Right atrium auricular region (tissue), 2 donors: Measurements from ENCODE around the gene HTN3. TPM values are rescaled to one million over a fixed set of nuclear protein-coding genes. Genes with fewer than 3 reads are reported as not detected.
"Not testable (repeated sequence)": the region's sequence is repeated elsewhere in the genome, so short reads cannot be mapped to it uniquely, and the experiment has no call there.

Experiments used
- DNase-seq: peaks from one replicate; pipeline ENCODE4 v3.0.0-alpha.2; 2019; ENCODE audit warnings: low spot score
- H3K27ac ChIP-seq, 2 donors: fragments of 200-600 bp; sonication (generic); 1 replicate in 1 of 2; 2 replicates in 1 of 2; pipeline ENCODE4 v1.5.1; 2016 to 2019
- H3K27me3 ChIP-seq, 2 donors: fragments of 200-600 bp; sonication (generic); one replicate each; pipeline versions ENCODE4 v1.5.1 to v1.6.0; 2017 to 2019
- H3K36me3 ChIP-seq: fragments of 200-600 bp; sonication (generic); one replicate; pipeline ENCODE4 v1.5.1; 2016
- H3K4me1 ChIP-seq, 2 donors: fragments of 200-600 bp; sonication (generic); one replicate each; pipeline versions ENCODE4 v1.5.1 to v1.6.0; 2017 to 2019
- H3K4me3 ChIP-seq, 2 donors: fragments of 200-600 bp; sonication (generic); 1 replicate in 1 of 2; 2 replicates in 1 of 2; pipeline ENCODE4 v1.5.1; 2017 to 2019; ENCODE audit warnings: mild to moderate bottlenecking in 1 of 2, moderate library complexity in 1 of 2
- H3K9me3 ChIP-seq, 2 donors: fragments of 200-600 bp; sonication (generic); one replicate each; pipeline ENCODE4 v1.5.1; 2019
- CTCF ChIP-seq, 2 donors: fragments of 200-600 bp; sonication (generic); IDR thresholded peaks; one replicate each; pipeline ENCODE4 v1.5.1; 2019; ENCODE audit warnings: antibody characterized with exemption in 2 of 2
- total RNA-seq, 2 donors: library from RNA; depleted of rRNA; stranded (reverse); fragments of >200 nt; gene quantifications; one replicate each; pipeline ENCODE4 v1.1.0, GENCODE V29; 2016

HTN3 gene
- not detected for total RNA-seq

DNA sequence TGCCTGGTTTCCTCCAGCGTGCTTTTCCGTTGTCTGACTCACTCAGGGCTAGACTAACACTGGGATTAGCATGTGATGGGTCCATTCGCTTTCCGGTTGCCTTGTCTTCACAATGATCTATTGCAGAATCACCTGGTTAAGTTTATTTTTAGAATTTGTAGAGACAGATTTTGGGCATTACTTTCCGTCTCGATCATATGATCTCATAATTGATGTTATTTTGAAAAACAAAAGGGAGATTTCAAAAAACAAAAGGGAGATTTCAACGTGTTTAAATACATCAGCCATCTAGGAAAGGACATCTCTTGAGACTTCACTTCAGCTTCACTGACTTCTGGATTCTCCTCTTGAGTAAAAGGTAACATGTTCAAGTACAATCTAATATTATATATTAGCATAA is at the start of gene HTN3:
Gene HTN3 (plus strand): TSS at position 301 of the 400 bp plus-strand sequence. CDS start 2,282 bp downstream, outside the sequence.
- not testable (repeated sequence) for H3K4me3 ChIP-seq, DNase-seq, H3K27ac ChIP-seq, H3K9me3 ChIP-seq, H3K27me3 ChIP-seq, H3K36me3 ChIP-seq, H3K4me1 ChIP-seq

DNA sequence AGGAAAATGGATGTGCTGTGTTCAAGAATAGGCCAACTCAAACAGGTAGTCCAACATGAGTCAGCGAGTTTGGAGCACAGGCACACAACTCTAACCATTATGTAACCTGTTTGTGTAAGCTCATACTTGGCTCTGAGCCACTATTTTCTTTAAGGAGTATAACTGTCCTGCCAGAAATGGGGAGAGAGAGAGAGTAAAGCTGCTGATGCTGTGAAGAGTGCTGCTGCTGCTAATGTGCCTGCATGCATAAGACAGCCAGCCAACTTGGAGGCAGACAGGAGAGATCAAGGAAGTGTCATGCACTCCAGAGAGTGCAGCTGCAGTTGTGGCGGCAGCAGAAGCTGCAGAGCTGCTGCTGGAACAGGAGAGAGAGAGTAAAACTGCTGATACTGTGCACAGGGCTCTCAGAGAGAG is 44.2 kb upstream of the HTN3 start:
- Histone ChIP-seq H3K9me3 (no peaks in the 10 kb centered on the region), H3K36me3 (no peaks in the 10 kb centered on the region), H3K27ac (no peak overlapping the region), H3K4me3 (no peak overlapping the region), H3K4me1 (no peaks in the 10 kb centered on the region), H3K27me3 (no peaks in the 10 kb centered on the region)
- no peak for TF ChIP-seq CTCF (IDR thresholded peaks at IDR 0.05)
- DNase-seq = no peak

DNA sequence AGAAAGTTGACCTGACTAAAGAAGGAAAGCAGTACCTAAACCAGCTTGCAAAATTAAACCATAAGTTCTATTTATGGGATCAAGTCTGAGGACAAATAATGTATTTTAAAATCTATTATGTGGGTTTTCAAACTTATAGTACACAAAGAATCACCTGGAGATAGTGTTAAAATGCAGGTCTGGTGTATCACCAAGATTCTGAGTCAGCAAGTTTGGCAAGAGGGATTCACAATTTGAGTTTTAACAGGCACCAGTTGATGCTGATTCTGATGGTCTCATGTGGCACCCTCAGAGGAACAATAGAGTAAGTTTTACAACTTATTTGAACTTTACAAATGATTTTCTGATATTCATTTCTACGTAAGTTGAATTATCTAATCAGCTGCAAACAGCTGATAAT is 41.6 kb upstream of the HTN3 start:
- no peak overlapping the region for H3K27ac ChIP-seq
- no peak for TF ChIP-seq CTCF (IDR thresholded peaks at IDR 0.05)
- H3K27me3 ChIP-seq = no peaks in the 10 kb centered on the region
- H3K9me3 ChIP-seq = no peaks in the 10 kb centered on the region
- no peaks in the 10 kb centered on the region for H3K36me3 ChIP-seq
- no peak for DNase-seq
- H3K4me1 ChIP-seq = no peaks in the 10 kb centered on the region
- H3K4me3 ChIP-seq = no peak overlapping the region

DNA sequence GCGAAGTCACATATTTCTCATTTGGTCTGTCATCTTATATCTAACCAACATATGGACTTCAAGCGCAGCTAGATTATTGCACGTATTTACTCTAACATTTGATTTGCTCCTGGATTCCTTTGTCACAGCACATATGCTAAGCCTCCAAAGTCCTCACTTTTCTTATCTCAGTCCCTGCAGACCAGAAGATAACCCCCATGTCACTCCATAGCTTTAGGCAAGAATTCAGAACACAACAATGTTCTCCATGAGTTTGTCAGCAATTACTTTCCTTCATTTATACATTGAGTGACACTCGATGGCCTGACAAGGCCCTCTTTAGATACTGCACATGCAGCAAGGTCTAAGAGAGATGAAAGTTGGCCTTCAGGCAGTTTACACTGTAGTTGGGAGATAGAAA is 37.2 kb upstream of the HTN3 start:
- DNase-seq = no peak
- Histone ChIP-seq H3K27me3 (no peaks in the 10 kb centered on the region), H3K4me3 (no peak overlapping the region), H3K36me3 (no peaks in the 10 kb centered on the region), H3K9me3 (no peaks in the 10 kb centered on the region), H3K4me1 (no peaks in the 10 kb centered on the region), H3K27ac (no peak overlapping the region)
- no peak for TF ChIP-seq CTCF (IDR thresholded peaks at IDR 0.05)

- no peak for TF ChIP-seq CTCF (IDR thresholded peaks at IDR 0.05)
- Histone ChIP-seq H3K36me3 (no peaks in the 10 kb centered on the region), H3K9me3 (no peaks in the 10 kb centered on the region), H3K27ac (no peak overlapping the region), H3K4me1 (no peaks in the 10 kb centered on the region), H3K4me3 (no peak overlapping the region), H3K27me3 (no peaks in the 10 kb centered on the region)
- DNase-seq = no peak
Measured at GRCh38 chr4:69994782-69995181, 33.5 kb upstream of the HTN3 start.

DNA sequence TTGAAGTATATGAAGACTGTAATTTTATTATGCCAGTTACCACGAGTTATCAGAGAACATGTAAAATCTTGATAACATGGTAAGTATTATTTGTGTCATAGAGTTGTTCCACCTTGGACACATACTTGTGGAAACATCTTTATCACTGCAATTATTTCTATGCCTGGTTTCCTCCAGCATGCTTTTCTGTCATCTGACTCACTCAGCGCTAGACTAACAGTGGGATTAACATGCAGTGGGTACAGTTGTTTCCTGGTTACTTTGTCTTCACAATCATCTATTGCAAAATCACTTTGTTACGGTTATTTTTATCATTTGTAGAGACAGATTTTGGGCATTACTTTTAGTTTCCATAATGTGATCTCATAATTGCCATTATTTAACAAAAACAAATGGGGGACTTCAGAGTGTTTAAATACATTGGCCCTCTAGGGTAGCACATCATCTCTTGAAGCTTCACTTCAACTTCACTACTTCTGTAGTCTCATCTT is 32.7 kb upstream of the HTN3 start, which contains the start of gene STATH:
Gene STATH (plus strand): TSS at position 441 of the 491 bp plus-strand sequence. CDS start 2,472 bp downstream, outside the sequence.
- H3K9me3 ChIP-seq = no peaks in the 10 kb centered on the region
- H3K4me3 ChIP-seq = no peak within 1 kb of the TSS
- no peak for DNase-seq
- H3K36me3 ChIP-seq = no peaks in the 10 kb centered on the region
- no peak within 1 kb of the TSS for H3K27ac ChIP-seq
- no peak for TF ChIP-seq CTCF (IDR thresholded peaks at IDR 0.05)
- no peaks in the 10 kb centered on the region for H3K4me1 ChIP-seq
- H3K27me3 ChIP-seq = no peaks in the 10 kb centered on the region
